HG03469 (cell line): ENCODE data around the gene GINS1.
A peak's percentile ranks its signal among the peaks of the same experiment; 100 is the strongest.

ENCODE experiments used
- ATAC-seq: cut with Tn5 transposase; IDR thresholded peaks from one replicate; pipeline ENCODE4 v1.9.1; 2021; ENCODE audit warnings: mild to moderate bottlenecking, moderate library complexity, moderate number of reproducible peaks; ENCODE audit not compliant: unreplicated experiment

Gene GINS1

DNA sequence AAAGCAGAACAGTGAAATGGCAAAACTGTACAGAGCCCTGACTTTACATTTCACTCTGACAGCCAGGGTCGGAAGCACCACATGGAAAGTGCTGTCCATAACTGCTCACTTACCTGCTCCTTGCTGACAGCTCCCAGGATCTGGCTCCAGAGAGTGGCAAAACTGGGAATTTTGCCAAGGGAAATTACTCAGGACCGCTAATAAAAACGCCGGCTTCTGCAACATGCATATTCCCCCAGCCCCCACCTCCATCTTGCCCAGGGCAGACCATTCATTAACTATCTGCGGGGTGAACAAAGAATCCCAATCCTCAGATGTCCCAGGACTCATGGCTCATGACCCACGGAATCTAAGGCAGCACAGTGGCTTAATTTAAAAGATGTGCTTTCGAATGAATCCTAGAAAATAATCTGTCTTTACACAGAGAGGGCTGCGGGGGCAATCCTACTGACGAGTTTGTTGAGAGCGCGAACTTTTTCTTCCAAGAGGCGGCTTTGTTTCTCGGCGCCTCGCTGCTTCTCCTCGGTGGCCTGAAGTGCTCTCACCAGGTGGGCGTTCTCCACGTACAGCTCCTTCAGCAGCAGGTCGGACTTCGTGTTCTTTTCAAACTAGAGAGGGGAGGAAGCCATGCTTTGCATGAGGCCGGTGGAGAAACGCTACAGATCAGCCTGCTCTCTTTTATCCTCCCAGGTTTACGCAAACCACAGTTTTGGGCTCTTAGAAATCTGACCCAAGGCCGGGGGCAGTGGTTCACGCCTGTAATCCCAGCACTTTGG, 45.8 kb downstream of the GINS1 start:
- no peak for ATAC-seq

DNA sequence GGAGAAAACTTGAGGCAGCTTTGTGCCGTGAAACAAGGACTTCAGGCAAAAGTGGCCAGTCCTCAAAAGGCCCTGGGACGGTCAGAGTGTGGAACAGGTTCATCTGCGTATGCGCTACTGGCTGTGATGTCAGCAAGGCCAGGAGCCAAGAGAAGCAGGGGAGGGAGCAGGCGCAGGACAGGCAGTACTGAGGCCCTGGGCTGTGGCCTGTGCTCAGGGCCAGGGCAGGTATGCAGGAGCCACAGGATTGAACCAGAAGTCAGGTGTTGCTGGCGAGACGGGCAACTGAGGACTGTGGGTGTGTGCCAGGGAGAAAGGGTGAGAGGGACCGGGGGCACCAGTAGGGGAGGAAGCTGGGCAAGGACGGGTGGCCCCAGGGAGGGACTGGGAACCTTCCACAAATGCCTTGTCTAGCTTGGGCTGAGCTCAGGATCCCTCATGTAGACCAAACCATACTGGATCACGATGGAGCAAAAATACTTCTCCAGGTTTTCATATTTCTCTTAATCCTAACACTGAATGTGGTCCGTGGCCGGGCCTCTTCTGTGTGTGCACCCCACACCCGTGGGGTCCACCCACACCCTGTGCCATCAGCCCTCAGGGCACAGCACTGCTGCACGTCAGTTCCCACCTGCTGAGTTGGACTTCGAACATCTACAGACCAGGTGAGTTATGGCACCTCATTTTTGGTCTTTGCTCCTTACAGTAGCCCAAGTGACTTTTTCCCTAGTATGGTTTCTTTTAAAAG, 46.9 kb downstream of the GINS1 start:
- no peak for ATAC-seq

DNA sequence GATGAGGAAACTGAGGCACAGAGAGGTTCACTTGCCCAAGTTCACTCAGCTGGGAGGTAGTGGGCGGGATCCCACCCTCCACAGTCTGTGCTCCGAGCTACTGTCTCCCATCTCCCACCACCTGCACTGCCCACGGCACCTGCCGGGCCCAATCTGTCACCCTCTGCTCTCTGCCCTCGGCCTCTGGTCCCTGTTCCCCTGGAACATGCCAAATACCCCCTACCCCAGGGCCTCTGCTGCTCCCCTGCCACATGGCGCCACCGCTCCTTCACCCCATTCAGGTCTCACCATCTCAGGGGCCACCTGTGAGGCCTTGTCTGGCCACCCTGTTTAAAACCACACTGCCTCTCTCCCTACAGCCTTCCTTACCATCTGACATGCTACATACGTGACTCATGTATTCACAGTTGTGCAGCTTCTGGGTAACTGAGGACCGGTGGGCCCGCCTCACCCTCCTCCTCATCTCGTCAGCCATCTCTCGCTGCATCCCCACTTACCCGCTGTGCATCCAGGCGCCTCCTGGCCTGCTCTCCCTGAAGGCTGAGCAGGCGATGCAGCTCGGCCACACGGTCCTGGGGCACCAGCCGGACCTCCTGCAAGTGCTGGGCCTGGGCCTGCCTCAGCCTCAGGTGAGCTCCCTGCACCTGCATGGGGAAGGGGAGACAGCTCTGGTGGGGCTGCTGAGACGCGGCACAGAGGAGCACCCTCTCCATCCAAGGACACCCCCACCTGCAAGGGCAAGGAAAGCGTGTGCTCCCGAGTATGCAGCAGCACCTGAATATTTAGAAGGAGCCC, 50.6 kb downstream of the GINS1 start:
- no peak for ATAC-seq

- no peak for ATAC-seq
Observed at GRCh38 chr20:25459111-25459830, 51.8 kb downstream of the GINS1 start.

DNA sequence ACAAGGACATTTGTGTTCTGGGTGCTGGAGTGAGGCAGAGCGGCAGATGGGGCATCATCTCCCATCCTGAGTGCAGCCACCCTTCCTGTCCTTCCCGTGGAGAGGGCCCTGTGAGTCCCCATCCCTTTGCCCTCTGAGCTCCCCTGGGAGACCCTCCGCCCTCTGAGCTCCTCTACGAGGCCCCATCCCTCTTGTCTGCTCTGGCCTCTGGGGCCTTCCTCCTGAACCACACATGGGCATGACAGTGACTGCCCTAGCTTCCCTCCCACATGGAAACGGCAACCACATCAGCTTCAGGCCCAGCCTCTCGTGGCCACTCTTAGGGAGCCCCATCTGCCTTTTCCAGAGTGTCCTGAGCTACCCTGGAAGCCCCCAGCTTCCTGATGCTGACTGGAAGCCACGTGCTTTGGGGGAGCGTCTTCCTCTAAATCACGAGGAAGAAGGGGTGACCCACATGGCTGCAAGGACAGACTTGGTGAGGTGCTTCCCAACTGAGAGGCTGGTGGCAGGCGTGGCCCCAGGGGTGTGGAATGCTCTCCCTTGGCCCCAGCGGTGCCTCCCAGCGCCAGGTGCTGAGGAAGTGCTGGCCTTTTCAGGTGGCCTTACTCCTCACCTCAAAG, 52.6 kb downstream of the GINS1 start:
- ATAC-seq, result no peak

DNA sequence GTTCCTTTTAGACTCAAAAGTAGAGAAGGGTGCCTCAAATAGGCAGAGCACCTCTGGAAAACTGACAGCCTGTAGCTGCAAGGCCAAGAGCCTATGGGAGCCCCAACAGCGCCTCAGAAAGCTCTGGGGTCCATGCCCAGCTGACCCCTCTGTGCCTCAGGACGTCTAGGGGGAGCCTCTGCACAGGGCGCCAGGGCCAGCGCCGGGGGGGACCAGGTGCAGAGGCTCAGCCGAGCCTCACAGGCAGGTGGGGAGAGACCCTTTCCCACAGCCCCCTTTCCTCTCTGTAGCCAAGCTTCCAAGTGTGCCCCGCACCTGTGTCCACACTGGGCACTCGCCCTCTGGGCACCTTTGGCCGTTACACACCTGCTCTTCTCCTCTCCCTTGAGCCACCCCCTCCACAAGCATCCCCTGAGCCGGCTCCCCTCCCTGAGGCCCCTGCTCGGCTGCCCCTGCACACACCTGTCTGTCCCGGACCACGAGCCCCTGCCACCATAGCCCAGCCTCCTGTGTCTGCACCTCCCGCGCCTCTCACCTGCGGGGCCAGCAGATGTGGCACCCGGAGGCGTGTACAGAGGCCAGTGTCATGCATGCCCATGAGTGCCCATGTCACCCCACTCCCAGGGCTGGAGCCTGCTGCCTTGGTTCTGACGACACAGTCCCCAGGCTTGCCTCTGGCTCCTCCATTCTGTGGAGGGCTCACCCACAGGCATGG, 53.2 kb downstream of the GINS1 start:
- no peak for ATAC-seq

GRCh38 chr20:25461281-25461650, 53.8 kb downstream of the GINS1 start:
- no peak for ATAC-seq

GRCh38 chr20:25461786-25462545, 54.5 kb downstream of the GINS1 start:
- no peak for ATAC-seq

DNA sequence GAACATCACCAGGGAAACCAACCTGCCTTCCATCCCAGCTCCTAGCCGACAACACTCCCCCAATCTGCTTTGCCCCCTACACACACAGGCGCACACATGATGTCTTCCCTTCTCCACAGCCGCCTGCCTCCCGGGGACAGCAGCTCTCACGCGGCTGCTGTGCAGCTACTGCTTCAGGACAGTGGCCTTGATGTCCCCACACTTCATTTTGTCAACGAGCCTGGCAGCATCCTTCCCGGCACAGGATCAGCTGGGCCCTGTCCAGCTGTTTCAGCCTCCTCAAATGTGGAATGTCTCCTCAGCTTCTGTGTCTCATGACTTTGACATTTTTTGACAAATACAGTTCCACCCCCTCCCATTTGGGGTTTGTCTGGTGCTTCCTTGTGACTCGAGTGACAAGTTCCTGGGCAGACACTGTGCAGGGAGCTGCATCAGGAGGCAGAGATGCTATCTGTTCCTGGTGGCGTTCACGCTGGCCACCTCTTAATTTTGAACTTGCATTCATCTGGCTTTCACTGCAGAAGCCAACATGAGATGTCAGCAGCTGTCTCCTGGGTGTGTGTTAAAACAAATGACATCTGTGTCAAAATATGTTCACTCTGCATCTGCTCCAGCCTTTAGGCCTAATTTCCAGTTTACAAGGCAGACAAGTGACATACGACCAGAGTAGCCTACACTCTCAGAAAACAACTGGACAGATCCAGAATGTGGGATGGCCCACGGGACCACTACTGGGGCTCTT, 57.2 kb downstream of the GINS1 start:
- ATAC-seq, result no peak

- no peak for ATAC-seq
Observed at GRCh38 chr20:25465243-25466135, 58.0 kb downstream of the GINS1 start.

DNA sequence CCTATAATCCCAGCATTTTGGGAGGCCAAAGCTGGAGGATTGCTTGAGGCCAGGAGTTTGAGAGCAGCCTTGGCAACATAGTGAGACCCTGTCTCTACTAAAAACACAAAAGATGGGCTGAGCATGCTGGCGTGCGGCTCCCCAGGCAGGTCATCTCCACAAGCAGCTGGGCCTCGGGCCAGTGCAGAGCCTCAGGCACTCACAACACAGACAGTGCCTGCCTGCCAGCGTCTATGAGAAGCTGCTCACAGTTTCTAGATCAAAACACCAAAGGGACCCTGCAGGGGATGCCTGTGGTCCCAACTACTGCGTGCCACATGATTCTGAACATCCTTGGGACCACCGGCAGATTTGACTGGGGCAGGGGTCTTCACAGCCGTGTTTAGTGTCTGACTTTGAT, 59.4 kb downstream of the GINS1 start:
- ATAC-seq, result no peak

DNA sequence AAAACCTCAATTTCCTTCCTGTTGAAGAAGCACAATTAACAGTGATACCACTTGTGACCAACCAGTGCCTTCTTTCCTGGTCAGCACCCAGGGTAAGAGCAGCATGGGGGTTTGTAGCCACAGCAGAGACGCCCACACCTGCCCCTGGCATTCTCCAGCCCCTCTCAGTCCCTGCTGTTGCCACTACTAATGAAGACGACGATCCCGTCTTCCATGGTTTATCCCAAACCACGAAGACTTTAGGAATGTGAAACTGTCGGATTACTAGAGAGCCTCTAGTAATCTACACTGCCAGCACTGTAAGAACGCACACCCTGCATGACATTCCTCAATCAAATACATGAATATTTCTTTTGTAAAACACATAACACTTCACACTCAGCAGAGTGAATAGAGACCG, 60.0 kb downstream of the GINS1 start:
- no peak for ATAC-seq

GRCh38 chr20:25468126-25469075, 60.9 kb downstream of the GINS1 start:
- no peak for ATAC-seq

DNA sequence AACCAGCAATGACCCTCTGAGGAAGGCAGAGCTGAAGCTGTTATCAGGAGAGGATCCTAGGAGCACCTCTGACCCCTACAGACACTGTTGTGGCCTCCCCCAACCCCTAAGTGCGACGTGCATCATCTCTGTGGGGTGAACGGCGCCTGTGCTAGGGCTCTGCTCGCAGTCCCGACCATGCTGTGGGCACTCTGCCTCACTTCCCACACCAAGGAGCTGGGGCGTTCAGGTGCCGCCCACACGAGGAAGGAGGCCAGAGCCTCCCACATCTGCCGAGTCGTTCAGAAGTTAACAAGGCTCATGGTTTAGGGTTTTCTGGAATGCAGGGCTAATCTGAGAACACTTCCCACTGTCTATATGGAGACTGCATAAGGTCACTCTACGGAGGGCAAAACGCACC, 62.1 kb downstream of the GINS1 start:
- no peak for ATAC-seq

DNA sequence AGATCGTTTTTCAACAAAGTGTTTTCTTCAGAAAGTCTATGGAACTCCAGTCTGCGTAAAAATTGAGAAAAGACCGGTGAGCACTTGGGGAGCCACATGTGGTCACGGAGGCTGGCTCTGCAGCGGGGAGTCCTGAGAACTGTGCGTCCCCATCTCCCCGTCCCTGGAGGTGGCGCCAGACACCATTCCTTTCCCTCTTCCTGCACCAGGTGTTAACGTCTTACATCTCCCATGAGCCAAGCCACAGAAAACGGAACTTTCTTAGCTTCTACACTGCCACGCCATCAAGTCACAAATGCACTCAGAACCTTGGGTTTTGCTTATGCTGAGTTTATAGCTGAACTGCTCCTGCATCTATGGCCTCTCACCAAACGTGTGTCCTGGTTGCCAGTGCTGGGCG, 62.6 kb downstream of the GINS1 start:
- peak; percentile 92 for ATAC-seq

DNA sequence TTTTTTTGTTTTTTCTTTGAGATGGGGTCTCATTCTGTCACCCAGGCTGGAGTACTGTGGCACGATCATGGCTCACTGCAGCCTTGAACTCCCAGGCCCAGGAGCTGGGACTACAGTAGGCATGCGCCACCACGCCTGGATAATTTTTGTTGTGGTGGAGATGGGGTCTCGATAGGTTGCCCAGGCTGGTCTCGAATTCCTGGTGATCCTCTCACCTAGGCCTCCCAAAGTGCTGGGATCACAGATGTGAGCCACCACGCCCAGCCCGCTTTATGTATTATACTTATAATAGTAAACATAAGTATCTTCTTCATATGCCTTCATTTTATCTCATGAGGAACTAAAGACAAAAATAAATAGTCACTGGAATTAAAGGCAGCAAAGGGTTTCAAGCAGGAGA, 63.5 kb downstream of the GINS1 start:
- no peak for ATAC-seq
